ENCODE measurements around the gene DNASE1L2.

DNA sequence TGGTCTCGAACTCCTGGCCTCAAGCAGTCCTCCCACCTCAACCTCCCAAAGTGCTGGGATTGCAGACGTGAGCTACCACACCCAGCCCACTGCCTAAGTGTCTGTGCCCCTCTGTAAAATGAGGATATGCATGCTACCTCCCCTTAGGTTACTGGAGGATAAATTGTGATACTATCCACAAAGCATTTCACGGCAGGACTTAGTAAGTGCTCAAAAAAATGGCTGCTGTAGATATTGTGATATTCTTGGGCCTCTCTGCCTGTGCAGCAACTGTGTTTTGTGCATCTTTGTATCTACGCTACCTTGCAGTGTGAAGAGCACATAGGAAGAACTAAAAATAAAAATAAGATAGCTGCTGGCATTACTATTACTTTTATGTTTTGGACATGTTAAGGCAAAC, 38.0 kb upstream of the DNASE1L2 start:
- TF ChIP-seq, protein P1, sequence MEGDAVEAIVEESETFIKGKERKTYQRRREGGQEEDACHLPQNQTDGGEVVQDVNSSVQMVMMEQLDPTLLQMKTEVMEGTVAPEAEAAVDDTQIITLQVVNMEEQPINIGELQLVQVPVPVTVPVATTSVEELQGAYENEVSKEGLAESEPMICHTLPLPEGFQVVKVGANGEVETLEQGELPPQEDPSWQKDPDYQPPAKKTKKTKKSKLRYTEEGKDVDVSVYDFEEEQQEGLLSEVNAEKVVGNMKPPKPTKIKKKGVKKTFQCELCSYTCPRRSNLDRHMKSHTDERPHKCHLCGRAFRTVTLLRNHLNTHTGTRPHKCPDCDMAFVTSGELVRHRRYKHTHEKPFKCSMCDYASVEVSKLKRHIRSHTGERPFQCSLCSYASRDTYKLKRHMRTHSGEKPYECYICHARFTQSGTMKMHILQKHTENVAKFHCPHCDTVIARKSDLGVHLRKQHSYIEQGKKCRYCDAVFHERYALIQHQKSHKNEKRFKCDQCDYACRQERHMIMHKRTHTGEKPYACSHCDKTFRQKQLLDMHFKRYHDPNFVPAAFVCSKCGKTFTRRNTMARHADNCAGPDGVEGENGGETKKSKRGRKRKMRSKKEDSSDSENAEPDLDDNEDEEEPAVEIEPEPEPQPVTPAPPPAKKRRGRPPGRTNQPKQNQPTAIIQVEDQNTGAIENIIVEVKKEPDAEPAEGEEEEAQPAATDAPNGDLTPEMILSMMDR (IDR thresholded peaks at IDR 0.05) = no peak
- no peak for TF ChIP-seq POLR2A (IDR thresholded peaks at IDR 0.05)
